ENCODE measurements around the gene PPP2R3A.

PPP2R3A gene

DNA sequence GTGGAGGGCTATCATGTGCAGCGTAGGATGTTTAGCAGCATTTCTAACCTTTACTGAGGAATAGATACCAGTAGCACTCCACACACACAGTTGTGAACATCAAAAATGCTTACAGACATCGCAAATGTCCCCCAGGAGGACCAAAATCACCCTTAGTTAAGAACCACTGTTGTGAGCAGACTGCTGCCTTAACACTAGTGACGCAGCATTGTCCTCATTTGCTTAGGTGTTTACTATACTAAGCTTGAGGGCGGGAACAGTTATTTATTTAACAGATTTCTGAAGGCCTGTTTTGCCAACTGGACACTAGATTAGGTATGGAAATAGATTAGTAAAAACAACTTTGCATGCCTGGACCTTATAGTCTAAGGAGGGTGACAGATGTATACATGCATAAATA is 2.3 kb downstream of the PPP2R3A start:
- ATAC-seq, result no peak
- TF ChIP-seq SNAI2 (CRISPR knock-in tag; IDR thresholded peaks at IDR 0.05) (no peak), BACH2 (CRISPR knock-in tag; IDR thresholded peaks at IDR 0.05; ENCODE audit: borderline replicate concordance) (no peak), PPARA (CRISPR knock-in tag; IDR thresholded peaks at IDR 0.05; ENCODE audit: borderline replicate concordance) (no peak), ZFP3 (CRISPR knock-in tag; IDR thresholded peaks at IDR 0.05) (no peak), CSDC2 (CRISPR knock-in tag; IDR thresholded peaks at IDR 0.05) (no peak), ZFP30 (CRISPR knock-in tag; IDR thresholded peaks at IDR 0.05) (no peak), GLIS3 (CRISPR knock-in tag; IDR thresholded peaks at IDR 0.05) (no peak), ESRRG (CRISPR knock-in tag; IDR thresholded peaks at IDR 0.05) (no peak), TOX (CRISPR knock-in tag; IDR thresholded peaks at IDR 0.05; ENCODE audit: borderline replicate concordance) (no peak), ZNF8 (CRISPR knock-in tag; IDR thresholded peaks at IDR 0.05) (no peak), OSR1 (CRISPR knock-in tag; IDR thresholded peaks at IDR 0.05) (no peak), ARNTL (CRISPR knock-in tag; IDR thresholded peaks at IDR 0.05; ENCODE audit: borderline replicate concordance, low read depth) (no peak), ZNF565 (CRISPR knock-in tag; conservative IDR thresholded peaks at IDR 0.05; ENCODE audit: low read depth) (no peak), ISL1 (CRISPR knock-in tag; IDR thresholded peaks at IDR 0.05) (no peak)
- TF ChIP-seq, protein P1, sequence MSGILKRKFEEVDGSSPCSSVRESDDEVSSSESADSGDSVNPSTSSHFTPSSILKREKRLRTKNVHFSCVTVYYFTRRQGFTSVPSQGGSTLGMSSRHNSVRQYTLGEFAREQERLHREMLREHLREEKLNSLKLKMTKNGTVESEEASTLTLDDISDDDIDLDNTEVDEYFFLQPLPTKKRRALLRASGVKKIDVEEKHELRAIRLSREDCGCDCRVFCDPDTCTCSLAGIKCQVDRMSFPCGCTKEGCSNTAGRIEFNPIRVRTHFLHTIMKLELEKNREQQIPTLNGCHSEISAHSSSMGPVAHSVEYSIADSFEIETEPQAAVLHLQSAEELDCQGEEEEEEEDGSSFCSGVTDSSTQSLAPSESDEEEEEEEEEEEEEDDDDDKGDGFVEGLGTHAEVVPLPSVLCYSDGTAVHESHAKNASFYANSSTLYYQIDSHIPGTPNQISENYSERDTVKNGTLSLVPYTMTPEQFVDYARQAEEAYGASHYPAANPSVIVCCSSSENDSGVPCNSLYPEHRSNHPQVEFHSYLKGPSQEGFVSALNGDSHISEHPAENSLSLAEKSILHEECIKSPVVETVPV (CRISPR knock-in tag; IDR thresholded peaks at IDR 0.05), result no peak
- TF ChIP-seq, protein P2, sequence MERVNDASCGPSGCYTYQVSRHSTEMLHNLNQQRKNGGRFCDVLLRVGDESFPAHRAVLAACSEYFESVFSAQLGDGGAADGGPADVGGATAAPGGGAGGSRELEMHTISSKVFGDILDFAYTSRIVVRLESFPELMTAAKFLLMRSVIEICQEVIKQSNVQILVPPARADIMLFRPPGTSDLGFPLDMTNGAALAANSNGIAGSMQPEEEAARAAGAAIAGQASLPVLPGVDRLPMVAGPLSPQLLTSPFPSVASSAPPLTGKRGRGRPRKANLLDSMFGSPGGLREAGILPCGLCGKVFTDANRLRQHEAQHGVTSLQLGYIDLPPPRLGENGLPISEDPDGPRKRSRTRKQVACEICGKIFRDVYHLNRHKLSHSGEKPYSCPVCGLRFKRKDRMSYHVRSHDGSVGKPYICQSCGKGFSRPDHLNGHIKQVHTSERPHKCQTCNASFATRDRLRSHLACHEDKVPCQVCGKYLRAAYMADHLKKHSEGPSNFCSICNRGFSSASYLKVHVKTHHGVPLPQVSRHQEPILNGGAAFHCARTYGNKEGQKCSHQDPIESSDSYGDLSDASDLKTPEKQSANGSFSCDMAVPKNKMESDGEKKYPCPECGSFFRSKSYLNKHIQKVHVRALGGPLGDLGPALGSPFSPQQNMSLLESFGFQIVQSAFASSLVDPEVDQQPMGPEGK (CRISPR knock-in tag; IDR thresholded peaks at IDR 0.05; ENCODE audit: borderline replicate concordance), result no peak
- TF ChIP-seq, protein P3, sequence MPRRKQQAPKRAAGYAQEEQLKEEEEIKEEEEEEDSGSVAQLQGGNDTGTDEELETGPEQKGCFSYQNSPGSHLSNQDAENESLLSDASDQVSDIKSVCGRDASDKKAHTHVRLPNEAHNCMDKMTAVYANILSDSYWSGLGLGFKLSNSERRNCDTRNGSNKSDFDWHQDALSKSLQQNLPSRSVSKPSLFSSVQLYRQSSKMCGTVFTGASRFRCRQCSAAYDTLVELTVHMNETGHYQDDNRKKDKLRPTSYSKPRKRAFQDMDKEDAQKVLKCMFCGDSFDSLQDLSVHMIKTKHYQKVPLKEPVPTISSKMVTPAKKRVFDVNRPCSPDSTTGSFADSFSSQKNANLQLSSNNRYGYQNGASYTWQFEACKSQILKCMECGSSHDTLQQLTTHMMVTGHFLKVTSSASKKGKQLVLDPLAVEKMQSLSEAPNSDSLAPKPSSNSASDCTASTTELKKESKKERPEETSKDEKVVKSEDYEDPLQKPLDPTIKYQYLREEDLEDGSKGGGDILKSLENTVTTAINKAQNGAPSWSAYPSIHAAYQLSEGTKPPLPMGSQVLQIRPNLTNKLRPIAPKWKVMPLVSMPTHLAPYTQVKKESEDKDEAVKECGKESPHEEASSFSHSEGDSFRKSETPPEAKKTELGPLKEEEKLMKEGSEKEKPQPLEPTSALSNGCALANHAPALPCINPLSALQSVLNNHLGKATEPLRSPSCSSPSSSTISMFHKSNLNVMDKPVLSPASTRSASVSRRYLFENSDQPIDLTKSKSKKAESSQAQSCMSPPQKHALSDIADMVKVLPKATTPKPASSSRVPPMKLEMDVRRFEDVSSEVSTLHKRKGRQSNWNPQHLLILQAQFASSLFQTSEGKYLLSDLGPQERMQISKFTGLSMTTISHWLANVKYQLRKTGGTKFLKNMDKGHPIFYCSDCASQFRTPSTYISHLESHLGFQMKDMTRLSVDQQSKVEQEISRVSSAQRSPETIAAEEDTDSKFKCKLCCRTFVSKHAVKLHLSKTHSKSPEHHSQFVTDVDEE (CRISPR knock-in tag; IDR thresholded peaks at IDR 0.05), result no peak

DNA sequence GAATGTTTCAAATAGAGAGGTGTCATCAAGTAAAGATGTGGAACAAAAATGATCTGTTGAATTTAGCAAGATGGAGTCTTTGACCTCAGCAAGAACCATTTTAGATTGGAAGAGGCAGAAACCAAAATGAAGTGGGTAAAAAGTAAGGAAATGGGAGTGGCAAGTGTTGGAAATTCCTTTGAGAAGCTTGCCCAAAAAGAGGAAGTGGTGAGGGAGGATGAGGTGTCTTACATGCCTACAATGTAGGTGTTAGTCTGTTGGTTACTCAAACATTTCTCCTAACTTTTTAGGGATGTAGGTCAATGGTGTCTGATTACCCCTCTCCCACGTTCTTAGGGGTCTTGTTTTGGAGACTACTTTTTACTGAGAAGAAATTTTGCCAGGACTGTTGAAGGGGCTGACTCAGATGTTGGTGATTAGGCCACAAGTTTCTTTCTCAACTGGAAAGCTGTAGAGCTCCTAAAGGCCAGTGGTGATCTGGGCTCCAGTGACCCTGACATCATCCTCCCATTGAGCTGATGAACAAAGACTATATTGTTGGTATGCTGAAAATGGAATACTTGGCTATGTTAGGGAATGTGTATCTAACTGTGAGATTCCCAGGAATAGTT is 5.1 kb downstream of the PPP2R3A start:
- TF ChIP-seq ZNF70 (CRISPR knock-in tag; IDR thresholded peaks at IDR 0.05) (no peak), ZFP30 (CRISPR knock-in tag; IDR thresholded peaks at IDR 0.05) (no peak), RARB (CRISPR knock-in tag; IDR thresholded peaks at IDR 0.05) (no peak), GLIS3 (CRISPR knock-in tag; IDR thresholded peaks at IDR 0.05) (no peak), ARNTL (CRISPR knock-in tag; IDR thresholded peaks at IDR 0.05; ENCODE audit: borderline replicate concordance, low read depth) (no peak), OSR1 (CRISPR knock-in tag; IDR thresholded peaks at IDR 0.05) (no peak), PPARA (CRISPR knock-in tag; IDR thresholded peaks at IDR 0.05; ENCODE audit: borderline replicate concordance) (no peak), SNAI2 (CRISPR knock-in tag; IDR thresholded peaks at IDR 0.05) (no peak), ESRRG (CRISPR knock-in tag; IDR thresholded peaks at IDR 0.05) (no peak)
- TF ChIP-seq, protein P4, sequence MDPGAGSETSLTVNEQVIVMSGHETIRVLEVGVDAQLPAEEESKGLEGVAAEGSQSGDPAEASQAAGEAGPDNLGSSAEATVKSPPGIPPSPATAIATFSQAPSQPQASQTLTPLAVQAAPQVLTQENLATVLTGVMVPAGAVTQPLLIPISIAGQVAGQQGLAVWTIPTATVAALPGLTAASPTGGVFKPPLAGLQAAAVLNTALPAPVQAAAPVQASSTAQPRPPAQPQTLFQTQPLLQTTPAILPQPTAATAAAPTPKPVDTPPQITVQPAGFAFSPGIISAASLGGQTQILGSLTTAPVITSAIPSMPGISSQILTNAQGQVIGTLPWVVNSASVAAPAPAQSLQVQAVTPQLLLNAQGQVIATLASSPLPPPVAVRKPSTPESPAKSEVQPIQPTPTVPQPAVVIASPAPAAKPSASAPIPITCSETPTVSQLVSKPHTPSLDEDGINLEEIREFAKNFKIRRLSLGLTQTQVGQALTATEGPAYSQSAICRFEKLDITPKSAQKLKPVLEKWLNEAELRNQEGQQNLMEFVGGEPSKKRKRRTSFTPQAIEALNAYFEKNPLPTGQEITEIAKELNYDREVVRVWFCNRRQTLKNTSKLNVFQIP (CRISPR knock-in tag; IDR thresholded peaks at IDR 0.05; ENCODE audit: borderline replicate concordance, low read depth), result no peak
- TF ChIP-seq, protein P2 (CRISPR knock-in tag; IDR thresholded peaks at IDR 0.05; ENCODE audit: borderline replicate concordance), result no peak
- ATAC-seq, result no peak

DNA sequence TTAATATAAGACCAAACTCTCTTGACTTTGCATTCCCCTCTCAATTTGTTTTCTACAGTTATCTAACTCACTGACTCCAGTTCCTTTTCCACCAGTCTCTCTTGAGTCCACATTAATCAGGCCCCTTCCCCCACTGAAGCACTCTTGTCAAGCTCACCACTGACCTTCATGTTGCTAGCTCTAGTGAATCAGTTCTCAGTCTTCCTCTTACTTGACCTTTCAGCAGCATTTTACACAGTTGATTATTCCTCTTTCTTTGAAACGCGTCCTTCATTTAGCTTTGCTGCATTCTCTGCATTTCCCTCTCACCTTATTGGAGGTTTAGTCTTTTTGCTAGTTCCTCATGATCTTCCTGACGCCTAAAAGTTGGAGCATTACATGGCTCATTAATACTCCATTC is 8.3 kb downstream of the PPP2R3A start:
- TF ChIP-seq, protein P3 (CRISPR knock-in tag; IDR thresholded peaks at IDR 0.05), result no peak
- TF ChIP-seq CSDC2 (CRISPR knock-in tag; IDR thresholded peaks at IDR 0.05) (no peak), ZNF70 (CRISPR knock-in tag; IDR thresholded peaks at IDR 0.05) (no peak), OSR1 (CRISPR knock-in tag; IDR thresholded peaks at IDR 0.05) (no peak), ZFP30 (CRISPR knock-in tag; IDR thresholded peaks at IDR 0.05) (no peak)
- no peak for ATAC-seq

Measured in SK-N-SH treated with all-trans-retinoic acid at 6 μM for 48 hours (cell line).